ENCODE measurements around the gene TMEM239.

- TF ChIP-seq CTCF (IDR thresholded peaks at IDR 0.05) (no peak), ZFX (IDR thresholded peaks at IDR 0.05; ENCODE audit: borderline replicate concordance) (no peak)
Measured at GRCh38 chr20:2835331-2835796, 19.2 kb downstream of the TMEM239 start.

All from 22Rv1 (cell line).